ENCODE results near the gene DPY30.

Gene DPY30

GRCh38 chr2:32005371-32005976 lies 34.1 kb downstream of the DPY30 start:
- TF ChIP-seq CTCF (IDR thresholded peaks at IDR 0.05) = no peak
- no peak for TF ChIP-seq ZFX (IDR thresholded peaks at IDR 0.05; ENCODE audit: borderline replicate concordance)

GRCh38 chr2:32003791-32004190 lies 35.8 kb downstream of the DPY30 start:
- no peak overlapping the region for H3K27ac ChIP-seq
- no peak for TF ChIP-seq ZFX (IDR thresholded peaks at IDR 0.05; ENCODE audit: borderline replicate concordance)
- TF ChIP-seq CTCF (IDR thresholded peaks at IDR 0.05) = no peak

More at GRCh38 chr2:32005371-32005976, 34.1 kb downstream of the DPY30 start:
- H3K27ac ChIP-seq = peak overlapping the region; percentile 46; the same call in 1 of the 2 replicates

- TF ChIP-seq ZFX (IDR thresholded peaks at IDR 0.05; ENCODE audit: borderline replicate concordance) (no peak), CTCF (IDR thresholded peaks at IDR 0.05) (no peak)
Measured at GRCh38 chr2:32002406-32002805, 37.2 kb downstream of the DPY30 start.

GRCh38 chr2:31999438-31999837 lies 40.2 kb downstream of the DPY30 start:
- no peak overlapping the region for H3K27ac ChIP-seq

More at GRCh38 chr2:32002406-32002805, 37.2 kb downstream of the DPY30 start:
- no peak overlapping the region for H3K27ac ChIP-seq

GRCh38 chr2:31998731-31999383 lies 40.7 kb downstream of the DPY30 start:
- H3K27ac ChIP-seq = no peak overlapping the region
- TF ChIP-seq ZFX (IDR thresholded peaks at IDR 0.05; ENCODE audit: borderline replicate concordance) = no peak
- TF ChIP-seq CTCF (IDR thresholded peaks at IDR 0.05) = no peak

More at GRCh38 chr2:31999438-31999837, 40.2 kb downstream of the DPY30 start:
- no peak for TF ChIP-seq ZFX (IDR thresholded peaks at IDR 0.05; ENCODE audit: borderline replicate concordance)
- TF ChIP-seq CTCF (IDR thresholded peaks at IDR 0.05) = no peak

- no peak overlapping the region for H3K27ac ChIP-seq
Measured at GRCh38 chr2:31997653-31998052, 42.0 kb downstream of the DPY30 start.

More at GRCh38 chr2:31997653-31998052, 42.0 kb downstream of the DPY30 start:
- TF ChIP-seq CTCF (IDR thresholded peaks at IDR 0.05) (no peak), ZFX (IDR thresholded peaks at IDR 0.05; ENCODE audit: borderline replicate concordance) (no peak)

Data from 22Rv1 (cell line).